Astrocyte (in vitro differentiated cells and primary cell): ENCODE measurements around the gene GIPC2. TPM values are rescaled to one million over a fixed set of nuclear protein-coding genes. Genes with fewer than 3 reads are reported as not detected.

Source experiments
- DNase-seq: peaks from one replicate; pipeline ENCODE4 v3.0.0-alpha.2; 2010; ENCODE audit warnings: low read depth
- FAIRE-seq: peaks from 2 replicates; lab custom pipeline; 2011; peaks lifted over from hg19 to GRCh38; lab: Jason Lieb, UNC
- H2AFZ ChIP-seq: 2 replicates; pipeline ENCODE4 v1.6.0; 2012; ENCODE audit warnings: low read depth, low read length, inconsistent platforms
- H3K27ac ChIP-seq: 2 replicates; pipeline ENCODE4 v1.5.1; 2011; ENCODE audit warnings: low read depth, low read length, inconsistent platforms
- H3K27me3 ChIP-seq: 2 replicates; pipeline ENCODE4 v1.6.0; 2011; ENCODE audit warnings: low read length, inconsistent platforms; ENCODE audit not compliant: insufficient read depth
- H3K36me3 ChIP-seq: 2 replicates; pipeline ENCODE4 v1.5.1; 2011; ENCODE audit warnings: low read length, inconsistent platforms; ENCODE audit not compliant: insufficient read depth
- H3K4me1 ChIP-seq: 2 replicates; pipeline ENCODE4 v1.5.1; 2011; ENCODE audit warnings: low read length, inconsistent platforms; ENCODE audit not compliant: insufficient read depth
- H3K4me2 ChIP-seq: 2 replicates; pipeline ENCODE4 v1.6.0; 2012; ENCODE audit warnings: low read length, inconsistent platforms
- H3K4me3 ChIP-seq: 2 replicates; pipeline ENCODE4 v1.5.1; 2011; ENCODE audit warnings: low read depth, mild to moderate bottlenecking, low read length, inconsistent platforms; ENCODE audit not compliant: insufficient read depth
- H3K79me2 ChIP-seq: 2 replicates; pipeline ENCODE4 v1.6.0; 2012; ENCODE audit warnings: mild to moderate bottlenecking, low read length, inconsistent platforms; ENCODE audit not compliant: insufficient read depth
- H3K9ac ChIP-seq: 2 replicates; pipeline ENCODE4 v1.6.0; 2012; ENCODE audit warnings: mild to moderate bottlenecking, low read length, inconsistent platforms
- H3K9me3 ChIP-seq: 2 replicates; pipeline ENCODE4 v1.5.1; 2012; ENCODE audit warnings: low read depth, mild to moderate bottlenecking, low read length, inconsistent platforms; ENCODE audit not compliant: insufficient read depth
- H4K20me1 ChIP-seq: 2 replicates; pipeline ENCODE4 v1.6.0; 2012; ENCODE audit warnings: low read length, inconsistent platforms; ENCODE audit not compliant: insufficient read depth
- H3K27ac Mint-ChIP-seq: one replicate; pipeline ENCODE4 v1.8.0; 2021; ENCODE audit warnings: mild to moderate bottlenecking, mixed read lengths; ENCODE audit not compliant: unreplicated experiment
- H3K27me3 Mint-ChIP-seq: one replicate; pipeline ENCODE4 v1.8.0; 2021; ENCODE audit warnings: low read depth, mixed read lengths; ENCODE audit not compliant: unreplicated experiment
- H3K36me3 Mint-ChIP-seq: one replicate; pipeline ENCODE4 v1.8.0; 2021; ENCODE audit warnings: low read depth, mixed read lengths; ENCODE audit not compliant: unreplicated experiment
- H3K4me1 Mint-ChIP-seq: one replicate; pipeline ENCODE4 v1.8.0; 2021; ENCODE audit warnings: low read depth, mixed read lengths; ENCODE audit not compliant: unreplicated experiment
- H3K4me3 Mint-ChIP-seq: one replicate; pipeline ENCODE4 v1.8.0; 2021; ENCODE audit warnings: mild to moderate bottlenecking, moderate library complexity, mixed read lengths; ENCODE audit not compliant: unreplicated experiment
- H3K9me3 Mint-ChIP-seq: one replicate; pipeline ENCODE4 v1.8.0; 2021; ENCODE audit warnings: mild to moderate bottlenecking, mixed read lengths; ENCODE audit not compliant: unreplicated experiment
- EZH2 ChIP-seq: IDR thresholded peaks from 2 replicates; pipeline ENCODE4 v1.6.1; 2012; ENCODE audit warnings: mild to moderate bottlenecking, low read length, inconsistent platforms; ENCODE audit not compliant: insufficient read depth
- total RNA-seq: library from RNA; stranded (reverse); gene quantifications from 2 replicates; pipeline ENCODE4 v1.2.1, GENCODE V29; 2021
- TF ChIP-seq, protein P1 (sequence below): IDR thresholded peaks from 2 replicates; pipeline ENCODE4 v1.5.1; 2011; ENCODE audit warnings: low read depth, mild to moderate bottlenecking, inconsistent platforms, low read length, moderate library complexity; ENCODE audit not compliant: insufficient read depth

The GIPC2 gene
- total RNA-seq, 1 donor from 2014 or later = not detected

DNA sequence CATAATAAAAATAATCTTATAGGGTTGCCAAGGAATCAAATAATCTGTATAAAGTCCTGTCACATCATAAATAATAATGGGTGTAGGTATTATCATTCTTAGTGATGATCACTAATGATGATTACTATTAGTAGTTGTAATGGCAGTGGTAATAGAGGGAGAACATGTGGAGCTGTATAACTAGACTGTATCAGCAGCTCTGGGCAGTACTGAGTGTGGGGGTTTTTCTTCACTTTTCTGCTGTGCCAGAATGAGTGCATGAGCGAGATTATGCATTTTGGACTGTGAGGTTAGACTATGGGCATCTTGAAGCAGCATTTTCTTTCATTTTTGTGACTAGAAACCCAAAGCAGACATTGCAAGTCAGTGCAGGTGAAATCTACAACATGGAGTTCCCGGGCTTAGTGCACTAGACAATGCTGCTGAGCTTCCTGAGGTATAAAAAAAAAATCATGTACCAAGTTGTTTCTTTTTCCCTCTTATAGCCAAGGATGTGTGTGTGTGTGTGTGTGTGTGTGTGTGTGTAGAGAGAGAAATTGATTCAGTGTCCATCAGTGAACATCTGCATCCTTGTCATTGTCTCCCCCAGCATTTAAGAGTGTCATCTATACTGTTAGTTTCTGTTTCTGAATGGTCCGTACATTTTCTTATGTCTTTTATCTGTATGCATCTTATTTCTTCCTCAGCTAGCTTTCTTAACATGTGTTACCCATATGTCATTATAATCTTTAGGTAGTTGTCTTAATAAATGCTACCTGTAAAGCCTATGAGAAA, 86.6 kb downstream of the GIPC2 start:
- Mint-ChIP-seq H3K4me3 (no peak overlapping the region), H3K9me3 (no peaks in the 10 kb centered on the region), H3K27ac (no peak overlapping the region), H3K4me1 (no peaks in the 10 kb centered on the region), H3K27me3 (no peaks in the 10 kb centered on the region), H3K36me3 (no peaks in the 10 kb centered on the region)
- H3K4me2 ChIP-seq = no peak overlapping the region
- H3K4me3 ChIP-seq = no peak overlapping the region
- TF ChIP-seq EZH2 = no peak
- TF ChIP-seq, protein P1, sequence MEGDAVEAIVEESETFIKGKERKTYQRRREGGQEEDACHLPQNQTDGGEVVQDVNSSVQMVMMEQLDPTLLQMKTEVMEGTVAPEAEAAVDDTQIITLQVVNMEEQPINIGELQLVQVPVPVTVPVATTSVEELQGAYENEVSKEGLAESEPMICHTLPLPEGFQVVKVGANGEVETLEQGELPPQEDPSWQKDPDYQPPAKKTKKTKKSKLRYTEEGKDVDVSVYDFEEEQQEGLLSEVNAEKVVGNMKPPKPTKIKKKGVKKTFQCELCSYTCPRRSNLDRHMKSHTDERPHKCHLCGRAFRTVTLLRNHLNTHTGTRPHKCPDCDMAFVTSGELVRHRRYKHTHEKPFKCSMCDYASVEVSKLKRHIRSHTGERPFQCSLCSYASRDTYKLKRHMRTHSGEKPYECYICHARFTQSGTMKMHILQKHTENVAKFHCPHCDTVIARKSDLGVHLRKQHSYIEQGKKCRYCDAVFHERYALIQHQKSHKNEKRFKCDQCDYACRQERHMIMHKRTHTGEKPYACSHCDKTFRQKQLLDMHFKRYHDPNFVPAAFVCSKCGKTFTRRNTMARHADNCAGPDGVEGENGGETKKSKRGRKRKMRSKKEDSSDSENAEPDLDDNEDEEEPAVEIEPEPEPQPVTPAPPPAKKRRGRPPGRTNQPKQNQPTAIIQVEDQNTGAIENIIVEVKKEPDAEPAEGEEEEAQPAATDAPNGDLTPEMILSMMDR = no peak
- H3K36me3 ChIP-seq = no peaks in the 10 kb centered on the region
- H3K9ac ChIP-seq = no peak overlapping the region
- FAIRE-seq (no peak), DNase-seq (no peak)
- H2AFZ ChIP-seq = no peak overlapping the region
- H3K79me2 ChIP-seq = no peaks in the 10 kb centered on the region
- no peak overlapping the region for H3K27ac ChIP-seq
- H4K20me1 ChIP-seq = no peaks in the 10 kb centered on the region
- H3K4me1 ChIP-seq = no peaks in the 10 kb centered on the region
- no peaks in the 10 kb centered on the region for H3K9me3 ChIP-seq
- H3K27me3 ChIP-seq = no peaks in the 10 kb centered on the region

DNA sequence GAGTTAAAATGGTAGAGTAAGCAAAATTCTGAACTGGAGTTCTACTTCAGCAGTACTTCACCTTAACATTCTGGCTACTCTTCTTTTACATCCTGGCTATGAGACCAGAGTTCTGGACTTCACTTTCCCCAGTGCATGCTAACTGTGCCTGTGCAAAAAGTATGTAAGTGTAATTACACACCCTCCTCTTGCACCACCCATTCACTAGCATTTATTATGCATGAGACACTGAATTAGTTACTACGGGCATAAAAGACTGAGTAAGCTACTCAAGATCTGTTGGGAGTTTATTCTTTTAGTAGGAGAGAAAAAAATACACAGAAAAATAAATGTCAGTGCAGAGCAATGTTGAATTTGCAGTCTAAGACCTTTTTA, 87.2 kb downstream of the GIPC2 start:
- no peak overlapping the region for H3K4me3 ChIP-seq
- no peaks in the 10 kb centered on the region for H3K27me3 Mint-ChIP-seq
- no peak overlapping the region for H3K27ac Mint-ChIP-seq

More for the DNA sequence above, 87.2 kb downstream of the GIPC2 start:
- Histone ChIP-seq H3K27me3 (no peaks in the 10 kb centered on the region), H3K4me1 (no peaks in the 10 kb centered on the region), H2AFZ (no peak overlapping the region), H3K4me2 (no peak overlapping the region), H3K9ac (no peak overlapping the region), H4K20me1 (no peaks in the 10 kb centered on the region), H3K79me2 (no peaks in the 10 kb centered on the region), H3K9me3 (no peaks in the 10 kb centered on the region), H3K27ac (no peak overlapping the region), H3K36me3 (no peaks in the 10 kb centered on the region)
- Mint-ChIP-seq H3K4me1 (no peaks in the 10 kb centered on the region), H3K36me3 (no peaks in the 10 kb centered on the region), H3K9me3 (no peaks in the 10 kb centered on the region), H3K4me3 (no peak overlapping the region)
- FAIRE-seq (no peak), DNase-seq (no peak)
- TF ChIP-seq, protein P1 = no peak
- no peak for TF ChIP-seq EZH2
